OCI-LY1 (cell line): ENCODE measurements around the gene GMDS.

ENCODE experiments used
- H2AFZ ChIP-seq: fragments of 200-600 bp; sonication (generic), shearing (Covaris generic); 2 replicates; pipeline ENCODE4 v1.6.0; 2014; ENCODE audit warnings: antibody characterized with exemption, mild to moderate bottlenecking, low read length
- H3F3A ChIP-seq: fragments of 200-600 bp; sonication (generic), shearing (Covaris generic); 2 replicates; pipeline ENCODE4 v1.6.0; 2014; ENCODE audit warnings: mild to moderate bottlenecking, antibody characterized with exemption, low read length, moderate library complexity; ENCODE audit not compliant: insufficient read depth
- H3K27ac ChIP-seq: fragments of 200-600 bp; sonication (generic); 2 replicates; pipeline ENCODE4 v1.5.1; 2014; ENCODE audit warnings: low read length, mixed run types, mild to moderate bottlenecking, low read depth; ENCODE audit not compliant: poor library complexity, severe bottlenecking
- H3K27me3 ChIP-seq: fragments of 200-600 bp; sonication (generic); 2 replicates; pipeline ENCODE4 v1.6.0; 2014; ENCODE audit warnings: antibody characterized with exemption, mild to moderate bottlenecking, low read length, moderate library complexity; ENCODE audit not compliant: insufficient read depth
- H3K36me3 ChIP-seq: fragments of 200-600 bp; sonication (generic); 2 replicates; pipeline ENCODE4 v1.6.1; 2014; ENCODE audit warnings: mild to moderate bottlenecking, antibody characterized with exemption, low read length, moderate library complexity, mixed read lengths; ENCODE audit not compliant: insufficient read depth
- H3K4me1 ChIP-seq: fragments of 200-600 bp; sonication (generic); 2 replicates; pipeline ENCODE4 v1.5.1; 2014; ENCODE audit warnings: mild to moderate bottlenecking, low read length, moderate library complexity; ENCODE audit not compliant: insufficient read depth, severe bottlenecking
- H3K4me2 ChIP-seq: fragments of 200-600 bp; sonication (generic), shearing (Covaris generic); 2 replicates; pipeline ENCODE4 v1.6.1; 2014; ENCODE audit warnings: low read length
- H3K4me3 ChIP-seq: fragments of 200-600 bp; sonication (generic); 2 replicates; pipeline ENCODE4 v1.5.1; 2014; ENCODE audit warnings: low read length, low read depth, mild to moderate bottlenecking, mixed read lengths; ENCODE audit not compliant: poor library complexity, severe bottlenecking
- H3K79me2 ChIP-seq: fragments of 200-600 bp; shearing (Covaris generic); 2 replicates; pipeline ENCODE4 v1.6.1; 2016; ENCODE audit warnings: mixed run types, low read length, mixed read lengths; ENCODE audit not compliant: insufficient read depth
- H3K9ac ChIP-seq: fragments of 200-600 bp; sonication (generic), shearing (Covaris generic); 2 replicates; pipeline ENCODE4 v1.6.1; 2014; ENCODE audit warnings: mild to moderate bottlenecking, low read length, mixed read lengths
- H3K9me2 ChIP-seq: fragments of 200-600 bp; sonication (generic), shearing (Covaris generic); 2 replicates; pipeline ENCODE4 v1.6.1; 2014; ENCODE audit warnings: low read depth, mild to moderate bottlenecking, low read length, mixed read lengths
- H3K9me3 ChIP-seq: fragments of 200-600 bp; shearing (Covaris generic); 2 replicates; pipeline ENCODE4 v1.6.1; 2014; ENCODE audit warnings: low read length, mixed read lengths
- H4K20me1 ChIP-seq: fragments of 200-600 bp; sonication (generic), shearing (Covaris generic); 2 replicates; pipeline ENCODE4 v1.6.0; 2016; ENCODE audit warnings: mild to moderate bottlenecking, low read length; ENCODE audit not compliant: insufficient read depth
- EZH2 ChIP-seq: fragments of 200-600 bp; sonication (generic), shearing (Covaris generic); IDR thresholded peaks from 2 replicates; pipeline ENCODE4 v1.8.0; 2017; ENCODE audit warnings: borderline replicate concordance, mixed run types, mild to moderate bottlenecking, antibody characterized with exemption, low read length, moderate library complexity, mixed read lengths
- TF ChIP-seq, protein P1 (sequence below): fragments of 200-600 bp; sonication (generic), shearing (Covaris generic); IDR thresholded peaks from 2 replicates; pipeline ENCODE4 v1.5.1; 2017; ENCODE audit warnings: mild to moderate bottlenecking, antibody characterized with exemption, low read length, moderate library complexity, mixed read lengths

The GMDS gene

DNA sequence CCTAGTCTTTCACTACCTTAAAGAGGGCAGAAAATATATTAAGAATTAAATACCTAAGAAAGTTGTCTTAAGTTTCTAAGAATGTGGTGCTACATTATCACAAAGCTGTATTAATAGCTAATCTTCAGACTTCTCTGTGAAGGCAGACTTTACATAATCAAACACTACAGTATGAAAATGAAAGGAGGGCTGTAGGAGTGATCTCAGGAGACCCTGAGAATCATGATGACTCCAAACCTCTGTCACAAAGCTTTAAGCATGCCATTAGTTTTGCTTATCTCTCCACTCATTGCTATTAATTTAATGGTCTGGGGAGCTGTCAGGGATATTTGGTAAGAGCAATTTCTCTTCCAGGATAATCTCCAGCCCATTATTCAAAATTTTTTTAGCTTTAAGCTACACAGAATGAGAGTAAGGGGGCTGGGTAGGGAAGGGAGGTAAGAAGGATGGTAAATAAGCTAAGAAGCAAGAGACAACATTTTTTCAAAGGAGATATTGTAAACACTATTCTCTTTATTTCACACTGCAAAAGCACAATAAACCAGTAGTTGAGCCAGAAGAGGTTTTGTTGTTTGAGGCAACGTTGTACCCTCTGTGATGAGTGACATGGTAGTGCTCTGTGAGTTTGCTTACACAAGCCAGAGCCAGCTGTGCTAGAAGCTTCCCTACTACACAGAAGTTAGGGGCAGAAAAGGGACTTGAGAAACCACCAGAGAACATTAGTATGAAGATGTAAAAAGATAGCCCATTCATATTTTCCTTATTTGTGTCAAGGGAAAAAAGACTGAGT lies 258.8 kb downstream of the GMDS start:
- no peaks in the 10 kb centered on the region for H3K27me3 ChIP-seq
- H3K9me3 ChIP-seq = peaks cover 6% of the 10 kb centered on the region; the same call in 1 of the 2 replicates
- no peaks in the 10 kb centered on the region for H3F3A ChIP-seq
- H3K9me2 ChIP-seq = no peaks in the 10 kb centered on the region
- no peak overlapping the region for H2AFZ ChIP-seq
- TF ChIP-seq, protein P1, sequence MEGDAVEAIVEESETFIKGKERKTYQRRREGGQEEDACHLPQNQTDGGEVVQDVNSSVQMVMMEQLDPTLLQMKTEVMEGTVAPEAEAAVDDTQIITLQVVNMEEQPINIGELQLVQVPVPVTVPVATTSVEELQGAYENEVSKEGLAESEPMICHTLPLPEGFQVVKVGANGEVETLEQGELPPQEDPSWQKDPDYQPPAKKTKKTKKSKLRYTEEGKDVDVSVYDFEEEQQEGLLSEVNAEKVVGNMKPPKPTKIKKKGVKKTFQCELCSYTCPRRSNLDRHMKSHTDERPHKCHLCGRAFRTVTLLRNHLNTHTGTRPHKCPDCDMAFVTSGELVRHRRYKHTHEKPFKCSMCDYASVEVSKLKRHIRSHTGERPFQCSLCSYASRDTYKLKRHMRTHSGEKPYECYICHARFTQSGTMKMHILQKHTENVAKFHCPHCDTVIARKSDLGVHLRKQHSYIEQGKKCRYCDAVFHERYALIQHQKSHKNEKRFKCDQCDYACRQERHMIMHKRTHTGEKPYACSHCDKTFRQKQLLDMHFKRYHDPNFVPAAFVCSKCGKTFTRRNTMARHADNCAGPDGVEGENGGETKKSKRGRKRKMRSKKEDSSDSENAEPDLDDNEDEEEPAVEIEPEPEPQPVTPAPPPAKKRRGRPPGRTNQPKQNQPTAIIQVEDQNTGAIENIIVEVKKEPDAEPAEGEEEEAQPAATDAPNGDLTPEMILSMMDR = no peak
- no peak for TF ChIP-seq EZH2
- H3K9ac ChIP-seq = no peak overlapping the region
- H3K27ac ChIP-seq = no peak overlapping the region
- no peak overlapping the region for H3K4me3 ChIP-seq
- H3K4me2 ChIP-seq = no peak overlapping the region
- no peaks in the 10 kb centered on the region for H3K79me2 ChIP-seq
- H3K36me3 ChIP-seq = no peaks in the 10 kb centered on the region; the same call in 1 of the 2 replicates
- H4K20me1 ChIP-seq = no peaks in the 10 kb centered on the region
- peaks cover 11% of the 10 kb centered on the region for H3K4me1 ChIP-seq

DNA sequence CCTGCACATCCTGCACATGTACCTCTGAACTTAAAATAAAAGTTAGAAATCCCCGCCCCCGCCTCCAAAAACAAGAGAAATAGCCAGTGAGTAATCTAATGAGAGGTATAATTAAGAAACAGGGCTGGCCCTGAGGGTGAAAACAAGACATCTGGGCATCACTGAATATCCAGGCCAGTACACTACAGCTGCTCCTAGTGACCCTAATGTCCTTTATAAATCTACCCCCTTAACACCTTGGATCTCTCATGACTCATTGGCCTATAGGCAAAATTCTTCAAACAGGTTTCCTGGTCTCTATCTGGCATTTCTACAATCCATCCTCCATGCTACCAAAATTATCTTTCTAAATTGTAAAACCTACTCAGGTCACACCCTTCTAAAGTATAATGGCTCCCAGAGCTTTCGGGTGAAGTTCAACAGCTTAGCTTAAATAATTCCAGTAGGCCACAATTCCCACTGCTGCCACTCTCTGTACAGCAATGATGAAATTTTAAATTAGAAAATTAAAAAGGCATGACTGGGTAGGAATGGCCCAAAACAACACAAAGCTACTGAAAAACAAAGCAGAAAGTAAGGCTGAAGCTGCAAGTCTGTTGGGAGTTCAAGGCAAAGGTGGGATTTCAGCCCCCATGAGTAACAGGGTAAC lies 260.9 kb downstream of the GMDS start:
- no peak overlapping the region for H3K9ac ChIP-seq
- TF ChIP-seq EZH2 = no peak
- TF ChIP-seq, protein P1 = no peak

DNA sequence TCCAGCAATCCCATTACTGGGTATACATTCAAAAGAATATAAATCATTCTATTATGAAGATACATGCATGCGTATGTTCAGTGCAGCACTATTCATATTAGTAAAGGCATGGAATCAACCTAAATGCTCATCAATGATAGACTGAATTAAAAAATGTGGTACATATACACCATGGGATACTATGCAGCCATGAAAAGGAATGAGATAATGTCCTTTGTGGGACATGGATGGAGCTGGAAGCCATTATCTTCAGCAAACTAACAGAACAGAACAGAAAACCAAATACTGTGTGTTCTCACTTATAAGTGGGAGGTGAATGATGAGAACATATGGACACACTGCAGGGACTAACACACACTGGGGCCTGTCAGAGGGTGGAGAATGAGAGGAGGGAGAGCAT lies 261.6 kb downstream of the GMDS start:
- H3K4me3 ChIP-seq = no peak overlapping the region
- H3F3A ChIP-seq = no peaks in the 10 kb centered on the region
- H3K27ac ChIP-seq = no peak overlapping the region
- H3K4me2 ChIP-seq = no peak overlapping the region
- H3K27me3 ChIP-seq = no peaks in the 10 kb centered on the region
- no peaks in the 10 kb centered on the region for H3K9me2 ChIP-seq
- no peaks in the 10 kb centered on the region; the same call in 1 of the 2 replicates for H3K36me3 ChIP-seq
- no peak overlapping the region for H2AFZ ChIP-seq
- peaks cover 14% of the 10 kb centered on the region; the same call in 1 of the 2 replicates for H3K9me3 ChIP-seq
- H4K20me1 ChIP-seq = no peaks in the 10 kb centered on the region
- H3K9ac ChIP-seq = no peak overlapping the region
- H3K79me2 ChIP-seq = no peaks in the 10 kb centered on the region
- peaks cover 11% of the 10 kb centered on the region for H3K4me1 ChIP-seq
- TF ChIP-seq EZH2 = no peak
- TF ChIP-seq, protein P1 = no peak

More for the DNA sequence above, 260.9 kb downstream of the GMDS start:
- peaks cover 11% of the 10 kb centered on the region for H3K4me1 ChIP-seq
- no peaks in the 10 kb centered on the region for H3K27me3 ChIP-seq
- H3K4me3 ChIP-seq = no peak overlapping the region
- no peak overlapping the region for H3K27ac ChIP-seq
- peaks cover 14% of the 10 kb centered on the region; the same call in 1 of the 2 replicates for H3K9me3 ChIP-seq
- no peaks in the 10 kb centered on the region for H3K79me2 ChIP-seq
- H3F3A ChIP-seq = no peaks in the 10 kb centered on the region
- H3K4me2 ChIP-seq = no peak overlapping the region
- no peak overlapping the region for H2AFZ ChIP-seq
- no peaks in the 10 kb centered on the region for H4K20me1 ChIP-seq
- H3K9me2 ChIP-seq = no peaks in the 10 kb centered on the region
- no peaks in the 10 kb centered on the region; the same call in 1 of the 2 replicates for H3K36me3 ChIP-seq
